ENCODE measurements around the gene SPC24.

GRCh38 chr19:11200015-11200574 lies 44.5 kb upstream of the SPC24 start:
- TF ChIP-seq REST (IDR thresholded peaks at IDR 0.05; ENCODE audit: insufficient read depth in 1 of 2, low read depth in 2 of 2, low read length in 2 of 2): no peak
- no peak for TF ChIP-seq POLR2AphosphoS5 (IDR thresholded peaks at IDR 0.05; ENCODE audit: low read depth, low read length)
- no peak for TF ChIP-seq TAF1 (IDR thresholded peaks at IDR 0.05; ENCODE audit: borderline replicate concordance, insufficient read depth, low read length)
